Activated T-cell treated with anti-CD3 and anti-CD28 coated beads, Interleukin-2, amount 50 U/mL, for 24 hours (primary cell): ENCODE results near the gene CDC42SE2.
"Not testable (repeated sequence)": the region's sequence is repeated elsewhere in the genome, so short reads cannot be mapped to it uniquely, and the experiment has no call there.

ENCODE experiments used
- DNase-seq: peaks from one replicate; pipeline ENCODE4 v3.0.0-alpha.2; 2020
- H3K27ac Mint-ChIP-seq: 2 replicates; pipeline ENCODE4 v1.8.0; 2020; ENCODE audit warnings: mild to moderate bottlenecking, mixed read lengths
- H3K27me3 Mint-ChIP-seq: 2 replicates; pipeline ENCODE4 v1.8.0; 2020; ENCODE audit warnings: mixed read lengths
- H3K36me3 Mint-ChIP-seq: 2 replicates; pipeline ENCODE4 v1.8.0; 2020; ENCODE audit warnings: low read depth, mixed read lengths
- H3K4me1 Mint-ChIP-seq: 2 replicates; pipeline ENCODE4 v1.8.0; 2020; ENCODE audit warnings: low read depth, mixed read lengths
- H3K4me3 Mint-ChIP-seq: 2 replicates; pipeline ENCODE4 v1.8.0; 2020; ENCODE audit warnings: mild to moderate bottlenecking, moderate library complexity, mixed read lengths
- H3K9me3 Mint-ChIP-seq: 2 replicates; pipeline ENCODE4 v1.8.0; 2020; ENCODE audit warnings: mixed read lengths

Gene CDC42SE2

DNA sequence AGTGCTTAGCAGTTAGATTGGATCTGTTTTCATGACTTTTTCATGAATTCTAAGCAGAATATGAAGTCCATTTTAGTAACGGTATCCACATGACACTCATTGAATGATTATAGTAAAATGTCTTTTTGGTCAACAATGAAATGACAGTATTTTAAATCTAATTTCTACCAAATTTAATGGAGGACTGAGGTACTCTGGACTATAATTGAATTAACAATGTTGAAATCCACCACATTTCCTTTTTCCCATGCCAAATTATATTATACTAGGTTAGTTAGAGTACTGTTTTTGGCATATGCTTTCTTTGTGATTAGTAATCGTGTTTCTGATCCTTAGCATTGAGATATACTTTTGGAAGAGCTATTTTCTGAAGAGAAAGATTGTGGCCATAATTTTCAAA, 40.6 kb downstream of the CDC42SE2 start:
- Mint-ChIP-seq H3K9me3 (no peaks in the 10 kb centered on the region), H3K27me3 (no peaks in the 10 kb centered on the region), H3K4me3 (no peak overlapping the region), H3K36me3 (peaks cover 56% of the 10 kb centered on the region), H3K4me1 (peaks cover 65% of the 10 kb centered on the region), H3K27ac (peak overlapping the region; percentile 20)
- no peak for DNase-seq

DNA sequence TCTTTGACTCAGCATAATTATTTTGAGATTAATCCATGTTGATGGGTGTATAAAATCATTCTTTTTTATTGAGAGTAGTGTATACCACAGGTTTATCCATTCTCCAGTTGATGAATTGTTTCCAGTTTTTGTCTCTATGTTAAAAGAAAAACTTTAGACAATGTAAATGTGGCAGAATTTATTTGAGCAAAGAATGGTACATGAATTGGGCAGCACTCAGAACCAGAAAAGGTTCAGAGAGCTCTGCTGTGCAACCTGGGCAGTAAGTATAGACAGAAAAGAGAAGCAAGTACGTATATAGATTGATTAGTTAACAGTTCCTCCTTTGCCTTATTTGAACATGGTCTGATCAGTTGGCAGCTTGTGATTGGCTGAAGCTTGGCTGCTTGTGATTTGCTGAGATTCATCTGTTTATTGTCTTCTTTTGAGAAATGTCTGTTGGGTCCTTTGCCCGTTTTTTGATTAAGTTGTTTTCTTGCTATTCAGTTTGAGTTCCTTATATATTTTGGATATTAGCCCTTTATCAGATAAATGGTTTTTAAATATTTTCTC, 41.4 kb downstream of the CDC42SE2 start:
- Mint-ChIP-seq H3K9me3 (no peaks in the 10 kb centered on the region), H3K4me1 (peaks cover 62% of the 10 kb centered on the region), H3K36me3 (peaks cover 50% of the 10 kb centered on the region), H3K27ac (peak overlapping the region; percentile 88), H3K4me3 (no peak overlapping the region), H3K27me3 (no peaks in the 10 kb centered on the region)
- no peak for DNase-seq

DNA sequence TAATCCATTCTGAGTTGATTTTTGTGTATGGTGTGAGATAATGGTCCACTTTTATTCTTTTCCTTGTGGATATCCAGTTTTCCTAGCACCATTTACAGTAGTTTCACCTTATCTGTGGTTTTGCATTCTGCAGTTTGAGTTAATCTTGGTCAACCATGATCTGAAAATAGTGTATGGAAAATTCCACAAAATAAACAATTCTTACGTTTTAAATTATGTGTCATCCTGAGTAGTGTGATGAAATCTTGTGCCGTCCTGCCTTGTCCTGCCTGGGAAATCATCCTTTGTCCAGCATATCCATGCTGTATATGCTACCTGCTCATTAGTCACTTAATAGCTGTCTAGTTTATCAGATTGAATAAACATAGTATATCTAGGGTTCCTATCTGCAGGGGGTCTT, 42.1 kb downstream of the CDC42SE2 start:
- Mint-ChIP-seq H3K27ac (peak overlapping the region; percentile 88), H3K4me3 (no peak overlapping the region), H3K27me3 (no peaks in the 10 kb centered on the region), H3K36me3 (peaks cover 47% of the 10 kb centered on the region), H3K4me1 (peaks cover 63% of the 10 kb centered on the region), H3K9me3 (no peaks in the 10 kb centered on the region)
- DNase-seq, result no peak

DNA sequence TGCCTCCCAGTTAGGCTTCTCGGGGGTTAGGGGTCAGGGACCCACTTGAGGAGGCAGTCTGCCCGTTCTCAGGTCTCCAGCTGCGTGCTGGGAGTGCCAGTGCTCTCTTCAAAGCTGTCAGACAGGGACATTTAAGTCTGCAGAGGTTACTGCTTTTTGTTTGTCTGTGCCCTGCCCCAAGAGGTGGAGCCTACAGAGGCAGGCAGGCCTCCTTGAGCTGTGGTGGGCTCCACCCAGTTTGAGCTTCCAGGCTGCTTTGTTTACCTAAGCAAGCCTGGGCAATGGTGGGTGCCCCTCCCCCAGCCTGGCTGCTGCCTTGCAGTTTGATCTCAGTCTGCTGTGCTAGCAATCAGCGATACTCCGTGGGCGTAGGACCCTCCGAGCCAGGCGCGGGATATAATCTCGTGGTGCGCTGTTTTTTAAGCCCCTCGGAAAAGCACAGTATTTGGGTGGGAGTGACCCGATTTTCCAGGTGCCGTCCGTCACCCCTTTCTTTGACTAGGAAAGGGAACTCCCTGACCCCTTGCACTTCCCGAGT, 48.5 kb downstream of the CDC42SE2 start:
- peak overlapping the region; percentile 91 for H3K27ac Mint-ChIP-seq
- peaks cover 28% of the 10 kb centered on the region for H3K36me3 Mint-ChIP-seq
- not testable (repeated sequence) for H3K9me3 Mint-ChIP-seq, DNase-seq, H3K27me3 Mint-ChIP-seq
- H3K4me3 Mint-ChIP-seq, result peak overlapping the region; percentile 70
- H3K4me1 Mint-ChIP-seq, result peaks cover 77% of the 10 kb centered on the region

DNA sequence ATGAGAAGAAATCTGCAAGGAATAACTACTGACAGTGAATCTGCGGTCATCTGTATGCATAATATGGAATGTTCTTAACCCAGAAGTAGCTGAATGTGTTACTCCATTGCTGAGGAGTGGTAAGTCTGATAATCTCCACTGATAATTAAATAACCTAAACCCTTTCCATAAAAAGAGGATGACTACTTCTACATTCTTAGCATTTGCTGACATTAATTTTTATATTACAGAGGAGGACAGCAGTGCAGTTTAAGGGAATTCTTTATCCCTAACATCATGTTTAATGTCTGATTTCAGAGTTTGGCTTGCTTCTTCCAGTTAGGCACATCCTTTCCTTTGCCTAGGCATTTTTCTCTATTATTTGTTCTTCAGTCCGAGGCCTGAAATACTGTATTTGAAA, 52.2 kb downstream of the CDC42SE2 start:
- H3K4me3 Mint-ChIP-seq, result no peak overlapping the region
- H3K4me1 Mint-ChIP-seq, result peaks cover 79% of the 10 kb centered on the region
- DNase-seq, result no peak
- no peaks in the 10 kb centered on the region for H3K27me3 Mint-ChIP-seq
- no peaks in the 10 kb centered on the region for H3K9me3 Mint-ChIP-seq
- peak overlapping the region; percentile 62 for H3K27ac Mint-ChIP-seq
- H3K36me3 Mint-ChIP-seq, result peaks cover 54% of the 10 kb centered on the region

DNA sequence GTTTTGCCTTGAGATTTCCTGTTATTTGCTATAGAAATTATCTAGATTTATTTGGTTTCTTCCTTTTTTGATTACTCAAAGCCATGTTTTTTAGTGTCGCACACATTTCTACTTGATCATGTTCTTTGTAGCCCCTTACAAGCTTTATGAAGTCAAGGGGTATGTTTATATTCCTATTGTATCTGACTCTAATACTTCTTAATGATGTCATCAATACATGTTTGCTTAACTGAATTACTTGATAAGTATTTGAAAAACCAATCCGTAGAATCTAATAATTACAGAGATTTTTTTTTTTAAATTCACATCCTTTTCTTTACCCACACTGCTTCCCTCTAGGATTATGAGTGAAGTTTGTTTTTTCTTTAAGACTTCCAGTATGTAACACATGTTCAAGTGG, 53.0 kb downstream of the CDC42SE2 start:
- Mint-ChIP-seq H3K36me3 (peaks cover 62% of the 10 kb centered on the region), H3K27ac (peak overlapping the region; percentile 20)

DNA sequence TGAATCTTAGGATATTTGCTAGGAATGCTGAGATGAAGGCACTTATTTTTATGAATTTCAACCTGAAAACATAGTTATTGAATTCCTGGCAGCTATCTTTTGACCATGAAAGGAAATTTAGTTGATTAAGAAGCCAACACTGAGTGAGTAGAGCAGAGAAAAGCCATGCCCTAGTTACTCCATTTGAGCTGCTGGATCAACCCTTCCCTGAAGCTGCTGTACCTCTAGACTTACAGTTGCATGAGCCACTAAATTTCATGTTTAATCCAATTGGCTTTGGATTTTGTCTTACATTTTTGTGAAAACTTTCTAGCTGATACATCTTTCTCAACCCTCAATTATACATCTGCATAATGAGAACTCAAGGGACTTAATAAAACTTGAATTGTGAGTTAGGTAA, 54.6 kb downstream of the CDC42SE2 start:
- no peaks in the 10 kb centered on the region for H3K27me3 Mint-ChIP-seq
- peaks cover 74% of the 10 kb centered on the region for H3K36me3 Mint-ChIP-seq
- peaks cover 81% of the 10 kb centered on the region for H3K4me1 Mint-ChIP-seq
- no peaks in the 10 kb centered on the region for H3K9me3 Mint-ChIP-seq
- H3K4me3 Mint-ChIP-seq, result no peak overlapping the region
- H3K27ac Mint-ChIP-seq, result peak overlapping the region; percentile 22
- no peak for DNase-seq

More for the DNA sequence above, 53.0 kb downstream of the CDC42SE2 start:
- H3K4me3 Mint-ChIP-seq, result no peak overlapping the region
- DNase-seq, result no peak
- no peaks in the 10 kb centered on the region for H3K9me3 Mint-ChIP-seq
- no peaks in the 10 kb centered on the region for H3K27me3 Mint-ChIP-seq
- H3K4me1 Mint-ChIP-seq, result peaks cover 82% of the 10 kb centered on the region

DNA sequence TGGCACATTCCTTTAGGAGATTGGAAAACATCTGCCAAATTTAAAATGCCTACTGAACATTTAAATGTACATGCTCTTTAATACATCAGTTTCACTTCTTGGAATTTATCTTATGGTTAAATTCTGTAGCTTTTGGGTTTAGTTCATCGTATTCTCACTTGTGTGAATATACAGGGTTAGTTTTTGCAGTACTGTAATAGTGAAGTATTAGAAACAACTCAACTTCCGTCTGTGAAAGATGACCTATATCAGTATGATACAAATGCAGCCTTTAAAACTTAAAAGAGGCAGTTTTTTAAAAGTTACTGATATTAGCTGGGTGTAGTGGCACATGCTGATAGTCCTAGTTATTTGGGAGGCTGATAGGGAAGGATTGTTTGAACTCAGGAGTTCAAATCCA, 57.2 kb downstream of the CDC42SE2 start:
- H3K27ac Mint-ChIP-seq, result peak overlapping the region; percentile 91
- H3K4me3 Mint-ChIP-seq, result peak overlapping the region; percentile 21
- no peaks in the 10 kb centered on the region for H3K27me3 Mint-ChIP-seq
- peaks cover 79% of the 10 kb centered on the region for H3K36me3 Mint-ChIP-seq
- H3K9me3 Mint-ChIP-seq, result no peaks in the 10 kb centered on the region
- DNase-seq, result no peak
- peaks cover 76% of the 10 kb centered on the region for H3K4me1 Mint-ChIP-seq

DNA sequence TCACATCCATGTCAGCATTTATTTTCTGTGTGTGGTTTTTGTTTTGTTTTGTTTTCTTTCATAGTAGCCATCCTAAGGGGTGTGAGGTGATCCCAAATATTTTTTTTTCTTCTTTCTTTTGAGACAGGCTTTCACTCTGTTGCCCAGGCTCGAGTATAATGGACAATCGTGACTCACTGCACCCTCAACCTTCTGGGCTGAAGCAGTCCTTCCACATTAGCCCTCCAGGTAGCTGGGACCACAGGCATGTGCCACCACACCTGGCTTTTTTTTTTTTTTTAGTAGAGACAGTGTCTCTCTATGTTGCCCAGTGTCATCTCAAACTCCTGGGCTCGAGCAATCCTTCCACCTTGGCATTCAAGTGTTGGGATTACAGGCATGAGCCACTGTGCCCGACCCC, 59.1 kb downstream of the CDC42SE2 start:
- Mint-ChIP-seq H3K9me3 (no peaks in the 10 kb centered on the region), H3K36me3 (peaks cover 76% of the 10 kb centered on the region), H3K4me3 (peak overlapping the region; percentile 15), H3K4me1 (peaks cover 76% of the 10 kb centered on the region), H3K27me3 (no peaks in the 10 kb centered on the region), H3K27ac (peak overlapping the region; percentile 91)
- DNase-seq, result no peak

DNA sequence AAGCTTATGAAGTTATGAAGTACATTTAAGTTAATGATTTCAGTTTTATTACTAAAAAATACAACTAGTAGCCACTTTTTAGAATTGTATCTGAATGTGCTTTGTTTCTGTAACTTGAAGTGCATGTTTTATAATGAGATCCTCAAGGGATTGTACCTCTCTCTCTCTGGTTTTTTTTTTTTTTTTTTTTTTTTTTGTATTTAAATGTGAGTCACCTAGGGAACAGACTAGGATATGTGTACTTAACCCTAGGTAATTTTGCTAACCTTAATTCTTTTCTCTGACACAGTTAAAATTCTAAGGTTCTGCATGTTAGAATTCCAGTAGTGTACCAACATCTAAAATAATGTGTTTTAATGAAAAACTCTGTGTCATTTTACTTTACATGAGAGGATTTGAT, 59.5 kb downstream of the CDC42SE2 start:
- Mint-ChIP-seq H3K27ac (peak overlapping the region; percentile 68), H3K4me3 (no peak overlapping the region), H3K36me3 (peaks cover 76% of the 10 kb centered on the region)

DNA sequence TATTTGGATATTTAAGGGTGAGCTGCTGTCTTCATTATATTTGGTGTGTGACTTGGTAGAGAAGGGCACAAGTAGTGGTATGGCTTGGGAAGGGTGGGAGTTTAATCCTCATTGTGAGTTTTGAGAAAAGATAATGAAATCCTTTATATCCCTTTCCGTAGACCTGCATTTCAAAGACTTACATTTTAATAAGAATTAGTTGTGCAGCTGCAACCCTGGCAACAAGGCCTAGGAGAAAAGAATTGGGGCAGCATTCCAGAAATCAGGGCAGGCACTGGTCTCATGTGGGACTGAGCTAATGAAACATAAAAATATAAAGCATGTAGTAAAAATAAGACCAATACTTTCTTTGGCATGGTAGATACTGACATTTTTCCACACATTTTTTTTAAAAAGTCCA, 60.5 kb downstream of the CDC42SE2 start:
- H3K36me3 Mint-ChIP-seq, result peaks cover 76% of the 10 kb centered on the region
- DNase-seq, result no peak
- H3K4me3 Mint-ChIP-seq, result no peak overlapping the region
- H3K27ac Mint-ChIP-seq, result peak overlapping the region; percentile 69
- H3K4me1 Mint-ChIP-seq, result peaks cover 81% of the 10 kb centered on the region
- no peaks in the 10 kb centered on the region for H3K9me3 Mint-ChIP-seq
- no peaks in the 10 kb centered on the region for H3K27me3 Mint-ChIP-seq

More for the DNA sequence above, 59.5 kb downstream of the CDC42SE2 start:
- Mint-ChIP-seq H3K27me3 (no peaks in the 10 kb centered on the region), H3K9me3 (no peaks in the 10 kb centered on the region), H3K4me1 (peaks cover 77% of the 10 kb centered on the region)
- DNase-seq, result no peak

DNA sequence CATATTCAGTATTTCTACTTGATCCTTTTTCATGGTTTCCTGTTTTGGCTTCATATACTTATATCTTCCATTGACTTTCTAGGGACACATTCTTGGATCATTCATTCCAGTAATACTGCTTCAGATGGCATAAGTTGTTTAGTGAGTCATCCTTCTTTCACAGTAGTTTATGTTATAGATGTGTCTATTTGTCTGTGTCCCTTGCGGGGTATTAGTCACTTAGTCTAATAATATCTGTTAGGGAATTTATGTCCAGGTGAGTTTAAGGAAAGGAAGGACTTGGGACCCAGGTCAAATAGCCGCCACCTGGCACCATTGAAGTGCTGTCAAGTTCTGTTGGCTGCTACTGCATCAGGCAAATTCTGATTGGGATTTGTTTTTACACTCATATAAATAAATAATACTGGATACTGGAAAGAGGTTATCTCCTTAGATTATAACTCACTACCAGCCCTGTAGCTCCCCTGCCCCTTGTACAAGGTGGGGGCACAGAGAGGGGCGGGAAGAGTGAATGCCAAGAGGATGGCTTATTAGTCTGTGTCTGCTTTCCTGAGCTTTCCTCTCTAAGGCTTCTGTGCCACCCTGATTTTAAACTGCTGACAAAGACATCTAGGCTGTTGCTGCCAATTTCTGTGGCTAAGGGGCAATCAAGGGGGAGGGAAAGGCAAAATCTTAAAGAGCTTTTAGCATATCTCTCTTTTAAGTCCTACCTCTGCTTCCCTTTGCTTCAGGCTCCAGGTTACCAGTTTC, 64.9 kb downstream of the CDC42SE2 start:
- H3K4me1 Mint-ChIP-seq, result peaks cover 76% of the 10 kb centered on the region
- H3K4me3 Mint-ChIP-seq, result no peak overlapping the region
- no peak for DNase-seq
- peaks cover 80% of the 10 kb centered on the region for H3K36me3 Mint-ChIP-seq
- H3K9me3 Mint-ChIP-seq, result no peaks in the 10 kb centered on the region
- H3K27ac Mint-ChIP-seq, result peak overlapping the region; percentile 86
- no peaks in the 10 kb centered on the region for H3K27me3 Mint-ChIP-seq

DNA sequence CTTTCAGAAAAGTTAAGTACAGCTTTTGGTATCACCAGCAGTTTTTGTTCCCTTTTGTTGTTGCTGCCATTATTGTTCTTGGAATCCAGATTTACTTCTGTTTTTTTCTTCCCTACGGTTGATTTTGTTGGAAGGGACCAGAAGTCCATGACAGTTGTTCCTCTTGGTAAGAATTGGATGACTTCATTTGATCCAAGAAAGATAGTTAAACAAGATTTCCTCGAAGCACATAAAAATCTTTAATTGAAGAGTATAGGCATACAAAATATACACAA, 65.4 kb downstream of the CDC42SE2 start:
- H3K4me3 Mint-ChIP-seq, result no peak overlapping the region
- no peaks in the 10 kb centered on the region for H3K9me3 Mint-ChIP-seq
- peaks cover 82% of the 10 kb centered on the region for H3K36me3 Mint-ChIP-seq
- H3K27me3 Mint-ChIP-seq, result no peaks in the 10 kb centered on the region
- DNase-seq, result no peak
- H3K27ac Mint-ChIP-seq, result peak overlapping the region; percentile 86
- peaks cover 78% of the 10 kb centered on the region for H3K4me1 Mint-ChIP-seq

DNA sequence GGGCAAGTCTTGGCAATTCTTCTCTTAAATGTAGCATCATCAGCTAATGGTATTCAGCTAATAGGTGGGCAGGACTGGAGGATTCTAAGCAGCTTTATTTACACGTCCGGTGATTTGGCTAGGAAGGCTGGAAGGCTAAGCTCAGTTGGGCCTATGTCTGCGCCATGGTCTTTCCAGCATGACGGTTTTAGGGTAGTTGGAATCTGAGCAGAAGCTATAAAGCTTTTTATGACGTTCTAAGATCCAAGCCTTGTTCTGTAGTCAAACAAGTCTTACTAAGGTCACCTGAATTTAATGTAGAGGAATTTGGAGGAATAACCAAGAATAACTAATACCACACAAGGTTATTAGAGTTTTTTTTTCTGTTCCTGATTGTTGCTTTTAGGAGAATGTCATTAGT, 66.2 kb downstream of the CDC42SE2 start:
- peaks cover 84% of the 10 kb centered on the region for H3K36me3 Mint-ChIP-seq
- peak overlapping the region; percentile 86 for H3K27ac Mint-ChIP-seq

DNA sequence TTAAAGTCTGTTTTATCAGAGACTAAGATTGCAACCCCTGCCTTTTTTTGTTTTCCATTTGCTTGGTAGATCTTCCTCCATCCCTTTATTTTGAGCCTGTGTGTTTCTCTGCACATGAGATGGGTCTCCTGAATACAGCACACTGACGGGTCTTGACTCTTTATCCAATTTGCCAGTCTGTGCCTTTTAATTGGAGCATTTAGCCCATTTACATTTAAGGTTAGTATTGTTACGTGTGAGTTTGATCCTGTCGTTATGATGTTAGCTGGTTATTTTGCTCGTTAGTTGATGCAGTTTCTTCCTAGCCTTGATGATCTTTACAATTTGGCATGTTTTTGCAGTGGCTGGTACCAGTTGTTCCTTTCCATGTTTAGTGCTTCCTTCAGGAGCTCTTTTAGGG, 71.9 kb downstream of the CDC42SE2 start:
- Mint-ChIP-seq H3K9me3 (peaks cover 22% of the 10 kb centered on the region), H3K36me3 (peaks cover 90% of the 10 kb centered on the region), H3K4me1 (peaks cover 80% of the 10 kb centered on the region), H3K27ac (peak overlapping the region; percentile 79)
- DNase-seq, H3K4me3 Mint-ChIP-seq, H3K27me3 Mint-ChIP-seq: not testable (repeated sequence)

More for the DNA sequence above, 66.2 kb downstream of the CDC42SE2 start:
- H3K27me3 Mint-ChIP-seq, result no peaks in the 10 kb centered on the region
- H3K9me3 Mint-ChIP-seq, result peaks cover 2% of the 10 kb centered on the region
- peaks cover 79% of the 10 kb centered on the region for H3K4me1 Mint-ChIP-seq
- H3K4me3 Mint-ChIP-seq, result no peak overlapping the region
- no peak for DNase-seq
